DMS114 treated with DMSO at 0.1 percent for 48 hours (cell line): ENCODE measurements around the gene SNN.

Source experiments
- DNase-seq: peaks from one replicate; lab custom pipeline; 2025; ENCODE audit not compliant: unreplicated experiment; lab: John Stamatoyannopoulos, UW

The SNN gene

GRCh38 chr16:11696266-11697012 lies 28.2 kb downstream of the SNN start:
- no peak for DNase-seq

DNA sequence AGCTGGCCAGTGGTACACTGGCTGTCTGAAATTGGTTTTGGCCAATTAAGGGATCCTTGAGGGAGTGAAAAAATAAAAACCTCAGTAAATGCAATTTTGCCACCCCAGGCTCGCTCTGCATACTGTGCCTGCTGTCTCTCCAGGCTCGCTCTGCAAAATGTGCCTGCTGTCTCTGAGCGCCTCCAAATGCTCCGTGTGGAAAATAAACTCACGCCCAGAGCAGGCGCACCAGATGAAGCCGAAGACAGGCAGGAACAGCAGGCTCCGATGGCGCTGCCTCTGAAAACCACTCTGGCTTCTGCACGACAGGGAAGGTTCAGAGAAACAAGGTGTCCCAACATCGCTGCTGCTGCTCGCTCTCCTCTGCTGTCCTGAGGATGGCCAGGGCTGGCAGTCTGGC lies 29.1 kb downstream of the SNN start:
- no peak for DNase-seq

DNA sequence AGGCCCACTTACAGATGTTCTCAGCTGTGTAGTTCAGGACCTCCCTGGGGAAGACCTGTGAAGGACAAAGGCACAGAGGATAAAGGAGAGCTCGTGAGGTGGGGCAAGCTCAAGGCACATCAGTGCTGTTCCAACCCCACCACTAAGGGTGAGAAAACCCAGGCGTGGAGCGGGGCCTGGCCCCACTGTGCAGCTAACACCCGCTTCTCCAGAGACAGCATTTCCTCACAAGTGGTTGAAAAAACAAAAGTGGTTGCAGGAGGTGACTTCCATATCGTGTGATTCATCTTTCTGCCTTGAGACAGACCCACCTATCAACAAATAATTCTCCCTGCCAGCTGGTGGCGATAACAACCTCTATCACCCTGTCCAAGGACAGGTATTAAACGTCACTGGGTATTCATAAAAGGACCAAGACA lies 30.0 kb downstream of the SNN start:
- DNase-seq = no peak

DNA sequence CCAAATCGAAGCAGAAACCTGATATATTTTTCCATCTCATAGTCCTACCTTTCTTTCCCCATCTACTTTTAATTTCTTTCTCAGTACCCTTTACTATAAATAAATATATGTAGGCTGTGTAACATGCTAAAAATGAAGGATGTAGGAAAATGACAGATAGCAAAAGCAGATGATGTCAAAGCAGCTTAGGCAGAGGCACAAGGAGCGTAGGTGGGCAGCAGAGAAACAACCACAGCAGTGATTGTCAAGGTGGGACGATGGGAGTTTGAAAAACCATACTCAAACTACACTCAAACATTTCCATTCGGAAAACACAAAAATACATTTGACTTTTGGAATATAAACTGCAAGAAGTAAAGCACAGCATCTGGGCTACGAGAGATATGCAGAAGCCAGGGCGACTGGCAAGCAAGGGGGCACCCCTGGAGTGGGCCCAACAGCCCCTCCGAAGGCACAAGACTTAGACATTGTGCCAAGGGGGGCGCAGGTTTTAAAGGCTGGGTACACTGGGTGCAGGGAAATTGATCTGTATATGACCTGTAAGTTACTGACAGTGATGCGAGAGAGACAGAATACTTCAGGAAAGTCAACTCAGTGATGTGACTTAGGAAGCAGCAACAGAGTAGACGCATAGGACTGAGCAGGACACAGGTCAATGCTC lies 31.1 kb downstream of the SNN start:
- DNase-seq = no peak

DNA sequence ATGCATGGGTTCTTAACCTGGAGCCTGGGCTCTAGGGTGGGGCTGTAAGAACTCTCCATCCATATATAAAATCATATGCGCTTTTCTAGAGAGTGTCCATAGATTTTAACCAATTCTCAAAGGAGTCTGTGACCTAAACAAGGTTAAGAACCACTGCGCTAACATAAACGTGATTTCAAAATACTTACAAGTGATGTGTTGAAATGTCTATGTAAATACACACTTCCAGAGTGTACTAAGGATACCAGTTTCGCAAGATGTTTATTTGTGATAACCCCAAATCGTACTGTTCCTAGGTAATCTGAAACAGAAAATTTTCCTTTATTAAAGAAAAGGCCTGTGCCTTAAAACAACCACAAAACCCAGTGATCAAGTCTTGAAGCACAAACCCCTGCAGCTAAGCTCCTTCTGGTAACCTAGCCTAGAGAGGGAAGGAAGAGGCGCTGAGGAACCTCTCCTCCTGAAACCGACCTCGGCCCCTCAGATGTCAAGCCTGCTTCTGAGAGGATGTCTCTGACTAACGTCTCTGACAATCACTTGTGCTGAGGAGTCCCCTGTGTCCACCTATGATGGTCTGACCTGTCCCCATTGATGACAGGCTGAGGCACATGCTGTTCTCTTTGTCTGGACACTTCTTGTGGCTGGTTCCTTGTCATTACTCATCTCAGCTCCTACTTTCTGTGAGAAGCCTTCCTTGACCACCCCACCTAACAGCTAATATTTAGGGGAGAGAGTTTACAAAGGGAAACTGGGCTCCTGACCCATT lies 32.2 kb downstream of the SNN start:
- DNase-seq = no peak

DNA sequence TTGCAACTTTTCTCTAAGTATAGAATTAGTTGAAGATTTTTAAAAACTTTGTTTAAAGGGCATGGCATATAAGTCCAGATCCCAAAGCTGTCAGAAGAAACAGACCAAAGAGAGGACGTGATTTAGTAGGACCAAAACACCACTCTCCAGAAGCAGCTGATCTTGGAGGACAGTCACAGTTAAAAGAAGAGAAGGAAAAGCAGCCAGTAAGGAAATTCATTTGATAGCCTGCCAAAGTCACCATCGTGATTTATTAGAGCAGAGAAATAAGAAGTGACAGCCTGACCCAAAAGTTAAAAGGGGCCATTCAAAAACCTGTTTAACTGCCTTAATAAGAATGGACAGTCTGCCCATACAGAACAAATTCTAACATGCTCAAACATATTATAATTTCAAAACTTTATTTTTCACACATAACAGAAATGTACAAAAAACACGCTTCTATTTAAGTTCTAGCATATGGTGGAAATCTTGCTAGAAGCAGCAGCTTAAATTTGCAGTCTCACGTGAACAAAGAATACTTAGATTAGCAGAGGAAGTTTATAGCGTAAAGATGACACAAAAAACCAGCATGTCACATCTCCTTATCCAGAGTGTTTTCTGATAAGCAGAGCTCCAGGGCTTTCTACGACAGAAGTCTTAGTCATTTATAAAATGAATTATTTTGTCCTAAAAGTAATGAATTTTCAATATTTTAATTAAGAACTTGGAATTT lies 37.2 kb downstream of the SNN start:
- no peak for DNase-seq

GRCh38 chr16:11706180-11706742 lies 38.0 kb downstream of the SNN start:
- DNase-seq = no peak

DNA sequence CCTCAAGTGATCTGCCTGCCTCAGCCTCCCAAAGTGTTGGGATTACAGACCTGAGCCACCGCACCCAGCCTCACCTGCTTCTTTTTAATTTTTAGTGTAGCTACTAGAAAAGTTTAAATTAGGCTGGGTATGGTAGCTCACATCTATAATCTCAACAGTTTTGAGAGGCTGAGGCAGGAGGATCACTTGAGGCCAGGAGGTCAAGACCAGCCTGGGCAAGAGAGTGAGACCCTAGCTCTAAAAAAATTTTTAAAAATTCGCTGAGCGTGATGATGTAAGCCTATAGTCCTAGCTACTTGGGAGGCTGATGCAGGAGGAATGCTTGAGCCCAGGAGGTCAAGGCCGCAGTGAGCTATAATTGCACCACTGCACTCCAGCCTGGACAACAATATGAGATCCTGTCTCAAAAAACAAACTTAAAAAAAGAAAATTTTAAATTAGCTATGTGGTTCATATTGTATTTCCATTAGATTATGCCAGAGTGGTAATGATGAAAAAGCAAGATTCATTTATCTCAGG lies 39.5 kb downstream of the SNN start:
- no peak for DNase-seq

- DNase-seq = no peak
Observed at GRCh38 chr16:11708421-11708820, 40.2 kb downstream of the SNN start.

DNA sequence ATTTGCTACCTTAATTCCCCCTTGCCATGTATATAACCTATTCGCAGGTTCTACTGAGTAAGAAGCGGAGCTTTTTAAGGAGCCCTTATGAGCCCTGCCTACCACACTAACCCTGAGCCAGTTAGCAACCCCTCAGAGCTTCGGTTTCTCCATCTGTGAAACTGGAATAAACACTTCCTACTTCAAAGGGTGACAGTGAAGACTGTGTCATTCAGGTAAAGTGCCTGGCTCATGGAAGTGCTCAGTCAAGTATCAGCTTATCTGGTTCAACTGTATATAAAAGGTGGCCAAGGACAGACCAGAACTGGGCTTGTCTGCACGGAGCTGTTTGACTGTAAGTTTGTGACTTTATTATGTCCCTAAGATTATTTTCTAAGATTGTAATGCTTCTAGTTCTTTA lies 43.4 kb downstream of the SNN start:
- no peak for DNase-seq

- DNase-seq = no peak
Observed at GRCh38 chr16:11712122-11712521, 43.9 kb downstream of the SNN start.

- DNase-seq = no peak
Observed at GRCh38 chr16:11715246-11715947, 47.1 kb downstream of the SNN start.

GRCh38 chr16:11716336-11716735 lies 48.1 kb downstream of the SNN start:
- DNase-seq = no peak

GRCh38 chr16:11717811-11718210 lies 49.6 kb downstream of the SNN start:
- no peak for DNase-seq

GRCh38 chr16:11719171-11719570 lies 50.9 kb downstream of the SNN start:
- no peak for DNase-seq

- no peak for DNase-seq
Observed at GRCh38 chr16:11719762-11720161, 51.5 kb downstream of the SNN start.

GRCh38 chr16:11721781-11722467 lies 53.7 kb downstream of the SNN start:
- DNase-seq = no peak

DNA sequence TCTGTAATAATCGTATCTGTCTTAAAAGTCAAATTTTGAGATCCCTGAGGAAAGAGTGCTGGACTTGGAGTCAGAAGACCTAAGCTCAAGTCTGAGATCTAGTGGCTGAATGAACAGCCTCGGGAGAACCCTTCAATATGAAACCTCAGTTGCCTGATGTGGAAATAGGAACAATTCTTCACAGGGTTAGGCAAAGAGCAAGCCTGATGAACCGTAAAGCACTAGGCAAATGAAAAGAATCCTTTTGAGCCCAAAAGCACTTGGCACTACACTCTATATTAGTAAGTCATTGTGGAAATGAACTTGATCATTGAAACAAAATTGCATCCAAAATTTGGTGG lies 54.2 kb downstream of the SNN start:
- DNase-seq = no peak

DNA sequence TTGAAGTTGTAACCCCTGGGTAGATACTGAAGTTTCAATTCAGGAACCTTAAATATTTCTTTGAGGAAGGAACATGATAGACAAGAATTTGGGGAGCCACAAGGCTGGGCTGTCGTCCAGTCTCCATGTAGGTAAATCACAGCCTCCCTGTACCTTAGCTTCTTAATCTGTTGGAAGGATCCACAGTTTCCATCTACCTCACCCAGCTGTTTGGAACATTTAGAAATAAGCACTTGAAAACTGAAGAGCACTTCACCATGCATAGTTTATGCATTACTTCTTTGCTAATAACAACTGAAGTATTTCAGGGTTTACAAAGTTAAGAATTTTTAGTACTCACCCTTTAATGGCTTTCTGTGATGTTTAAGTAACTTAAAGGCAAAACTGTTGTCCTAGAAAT lies 57.2 kb downstream of the SNN start:
- no peak for DNase-seq

- DNase-seq = no peak
Observed at GRCh38 chr16:11726008-11726407, 57.8 kb downstream of the SNN start.
